ENCODE data around the gene MAST4.

GRCh38 chr5:66967102-66967501 lies 370.9 kb downstream of the MAST4 start:
- TF ChIP-seq, protein P1, sequence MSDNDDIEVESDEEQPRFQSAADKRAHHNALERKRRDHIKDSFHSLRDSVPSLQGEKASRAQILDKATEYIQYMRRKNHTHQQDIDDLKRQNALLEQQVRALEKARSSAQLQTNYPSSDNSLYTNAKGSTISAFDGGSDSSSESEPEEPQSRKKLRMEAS (IDR thresholded peaks at IDR 0.05): no peak
- TF ChIP-seq CTCF (IDR thresholded peaks at IDR 0.05; ENCODE audit: low read depth, low read length, missing input control) (no peak), EGR1 (IDR thresholded peaks at IDR 0.05; ENCODE audit: low read depth in 2 of 2) (no peak), RXRA (IDR thresholded peaks at IDR 0.05) (no peak), YY1 (IDR thresholded peaks at IDR 0.05) (no peak), NR2F2 (IDR thresholded peaks at IDR 0.05) (no peak), REST (IDR thresholded peaks at IDR 0.05) (no peak), ZBTB33 (IDR thresholded peaks at IDR 0.05) (no peak), RAD21 (IDR thresholded peaks at IDR 0.05) (no peak), TAF1 (conservative IDR thresholded peaks at IDR 0.05) (no peak)

Data from liver (tissue), 3 donors.